ENCODE results near the gene FGD6. TPM values are rescaled to one million over a fixed set of nuclear protein-coding genes. Genes with fewer than 3 reads are reported as not detected.

The FGD6 gene
- total RNA-seq, 1 experiment from 2014 or later, result 18.2 TPM

DNA sequence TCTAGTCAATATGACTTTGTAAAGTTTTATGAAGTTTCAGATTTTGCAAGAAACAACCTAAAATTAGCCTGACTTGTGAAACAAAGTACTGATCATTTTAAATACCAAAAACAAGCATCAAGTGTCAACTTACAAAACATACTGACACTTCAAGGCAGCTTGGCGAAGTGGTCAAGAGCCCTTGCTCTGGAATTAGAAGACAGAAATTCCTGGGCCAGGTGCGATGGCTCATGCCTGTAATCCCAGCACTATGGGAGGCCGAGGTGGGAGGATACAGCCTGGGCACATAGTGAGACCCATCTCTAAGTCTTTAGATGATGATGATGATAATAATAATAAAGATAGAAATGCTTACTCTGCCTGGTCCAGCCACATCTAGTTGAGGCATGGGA lies 98.5 kb downstream of the FGD6 start:
- no peak for ATAC-seq
- peak overlapping the region; percentile 15; the same call in 1 of the 2 replicates for H3K9ac ChIP-seq (ENCODE audit: low read length)
- H3K36me3 ChIP-seq (ENCODE audit: control insufficient read depth in 1 of 2, insufficient read depth in 2 of 2, low read length in 2 of 2), result no peaks in the 10 kb centered on the region
- peak overlapping the region; percentile 56 for H3K4me2 ChIP-seq (ENCODE audit: low read length)
- intact Hi-C loops (cut with micrococcal nuclease), result loop anchor here (5.0 to 10.0 kb wide), 2 partner anchors 84 to 574 kb away; no protein-coding TSS in a partner anchor
- H3K9me3 ChIP-seq (ENCODE audit: control insufficient read depth in 1 of 2, insufficient read depth in 1 of 2, low read depth in 1 of 2, low read length in 2 of 2), result no peaks in the 10 kb centered on the region
- no peak overlapping the region for H3K27ac ChIP-seq (ENCODE audit: low read depth, low read length)
- RAD21 ChIA-PET (ENCODE audit: low non-redundant PET in 1 of 2, low total read pairs in 2 of 2, uncharacterized antibody in 2 of 2, unreplicated experiment in 2 of 2), result no interaction called here
- CTCF ChIA-PET, result interaction anchor here (1.8 kb wide), 1 partner anchor 416 kb away, joined by 5 read pairs; no protein-coding TSS in a partner anchor
- H2AFZ ChIP-seq (ENCODE audit: low read depth, low read length, poor library complexity, severe bottlenecking), result no peak overlapping the region
- no peak overlapping the region for H3K4me3 ChIP-seq (replicated peaks in 1 of 2; ENCODE audit: low read depth in 1 of 2, low read length in 2 of 2)
- no TSS peak for BruUV-seq (replicated peaks)
- TF ChIP-seq YY1 (IDR thresholded peaks at IDR 0.05; ENCODE audit: extremely low read depth, insufficient replicate concordance, low read depth, low read length), result no peak
- TF ChIP-seq JUND (IDR thresholded peaks at IDR 0.05), result 0 out of 2 replicates have a peak, but pooled peaks have one; percentile 6
- H3K4me1 ChIP-seq (ENCODE audit: control insufficient read depth in 1 of 2, insufficient read depth in 2 of 2, low read length in 2 of 2), result peaks cover 9 to 49% of the 10 kb centered on the region in 2 experiments
- POLR2A ChIA-PET, result interaction anchor here (1.7 kb wide), 1 partner anchor 99 kb away, joined by 4 read pairs; the partner anchor contains the start of genes FGD6 and VEZT
- H3K9me2 ChIP-seq (ENCODE audit: insufficient read depth), result no peaks in the 10 kb centered on the region
- DNase-seq (ENCODE audit: low read depth, low spot score), result no peak
- no peaks in the 10 kb centered on the region for H3K79me2 ChIP-seq (ENCODE audit: insufficient read depth, low read length)
- H3K27me3 ChIP-seq (ENCODE audit: insufficient read depth, low read length), result no peaks in the 10 kb centered on the region
- no peaks in the 10 kb centered on the region for H4K20me1 ChIP-seq (ENCODE audit: insufficient read depth)

DNA sequence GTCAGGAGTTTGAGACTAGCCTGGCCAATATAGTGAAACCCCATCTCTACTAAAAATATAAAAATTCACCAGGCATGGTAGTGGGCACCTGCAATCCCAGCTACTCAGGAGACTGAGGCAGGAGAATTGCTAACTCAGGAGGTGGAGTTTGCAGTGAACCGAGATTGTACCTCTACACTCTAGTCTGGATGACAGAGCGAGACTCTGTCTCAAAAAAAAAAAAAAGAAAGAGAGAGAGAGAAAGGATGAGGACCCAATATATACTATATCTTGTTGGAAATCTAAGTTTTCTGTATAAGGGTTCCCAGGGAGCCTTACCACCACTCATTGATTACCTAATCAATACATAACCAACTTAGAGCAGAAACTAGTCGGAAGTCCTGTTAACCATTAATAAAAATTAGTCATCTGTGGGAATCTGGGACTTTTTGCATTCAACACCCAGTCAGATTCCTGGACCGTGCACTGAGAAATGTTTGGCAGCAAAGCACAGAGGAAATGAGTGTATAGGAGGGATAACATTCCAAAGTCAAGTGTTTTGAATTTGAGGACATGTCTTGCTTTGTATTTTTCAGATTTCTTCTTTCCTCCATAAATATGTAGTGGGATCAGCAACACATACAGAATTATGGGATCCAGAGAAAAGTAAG lies 99.0 kb downstream of the FGD6 start:
- BruUV-seq (replicated peaks), result no TSS peak
- no peaks in the 10 kb centered on the region for H3K27me3 ChIP-seq (ENCODE audit: insufficient read depth, low read length)
- H3K9me2 ChIP-seq (ENCODE audit: insufficient read depth), result no peaks in the 10 kb centered on the region
- TF ChIP-seq RAD21 (IDR thresholded peaks at IDR 0.05; ENCODE audit: low read depth), result 0 out of 2 replicates have a peak, but pooled peaks have one; percentile 18
- TF ChIP-seq SP1 (IDR thresholded peaks at IDR 0.05; ENCODE audit: low read depth), result peak; percentile 43; the same call in 1 of the 2 replicates
- TF ChIP-seq, protein P1, sequence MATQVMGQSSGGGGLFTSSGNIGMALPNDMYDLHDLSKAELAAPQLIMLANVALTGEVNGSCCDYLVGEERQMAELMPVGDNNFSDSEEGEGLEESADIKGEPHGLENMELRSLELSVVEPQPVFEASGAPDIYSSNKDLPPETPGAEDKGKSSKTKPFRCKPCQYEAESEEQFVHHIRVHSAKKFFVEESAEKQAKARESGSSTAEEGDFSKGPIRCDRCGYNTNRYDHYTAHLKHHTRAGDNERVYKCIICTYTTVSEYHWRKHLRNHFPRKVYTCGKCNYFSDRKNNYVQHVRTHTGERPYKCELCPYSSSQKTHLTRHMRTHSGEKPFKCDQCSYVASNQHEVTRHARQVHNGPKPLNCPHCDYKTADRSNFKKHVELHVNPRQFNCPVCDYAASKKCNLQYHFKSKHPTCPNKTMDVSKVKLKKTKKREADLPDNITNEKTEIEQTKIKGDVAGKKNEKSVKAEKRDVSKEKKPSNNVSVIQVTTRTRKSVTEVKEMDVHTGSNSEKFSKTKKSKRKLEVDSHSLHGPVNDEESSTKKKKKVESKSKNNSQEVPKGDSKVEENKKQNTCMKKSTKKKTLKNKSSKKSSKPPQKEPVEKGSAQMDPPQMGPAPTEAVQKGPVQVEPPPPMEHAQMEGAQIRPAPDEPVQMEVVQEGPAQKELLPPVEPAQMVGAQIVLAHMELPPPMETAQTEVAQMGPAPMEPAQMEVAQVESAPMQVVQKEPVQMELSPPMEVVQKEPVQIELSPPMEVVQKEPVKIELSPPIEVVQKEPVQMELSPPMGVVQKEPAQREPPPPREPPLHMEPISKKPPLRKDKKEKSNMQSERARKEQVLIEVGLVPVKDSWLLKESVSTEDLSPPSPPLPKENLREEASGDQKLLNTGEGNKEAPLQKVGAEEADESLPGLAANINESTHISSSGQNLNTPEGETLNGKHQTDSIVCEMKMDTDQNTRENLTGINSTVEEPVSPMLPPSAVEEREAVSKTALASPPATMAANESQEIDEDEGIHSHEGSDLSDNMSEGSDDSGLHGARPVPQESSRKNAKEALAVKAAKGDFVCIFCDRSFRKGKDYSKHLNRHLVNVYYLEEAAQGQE (IDR thresholded peaks at IDR 0.05; ENCODE audit: low read depth), result no peak
- TF ChIP-seq FOSL1 (IDR thresholded peaks at IDR 0.05; ENCODE audit: low read depth), result peak; percentile 52
- no peak for TF ChIP-seq TCF7L2 (IDR thresholded peaks at IDR 0.05; ENCODE audit: borderline replicate concordance, extremely low read depth, insufficient read depth, insufficient read length)
- DNase-seq (ENCODE audit: low read depth, low spot score) (no peak), ATAC-seq (peak; percentile 25; the same call in 1 of the 2 replicates)
- intact Hi-C loops (cut with micrococcal nuclease), result loop anchor here (5.0 to 10.0 kb wide), 2 partner anchors 84 to 573 kb away; no protein-coding TSS in a partner anchor
- H3K4me1 ChIP-seq (ENCODE audit: control insufficient read depth in 1 of 2, insufficient read depth in 2 of 2, low read length in 2 of 2), result peaks cover 9 to 49% of the 10 kb centered on the region in 2 experiments
- no peak overlapping the region for H3K4me3 ChIP-seq (replicated peaks in 1 of 2; ENCODE audit: low read depth in 1 of 2, low read length in 2 of 2)
- CTCF ChIA-PET, result interaction anchor here (1.6 to 2.5 kb wide), 6 partner anchors 9 to 416 kb away, joined by 4 to 38 read pairs (median 10); partner anchors contain the start of genes FGD6 and VEZT
- no peaks in the 10 kb centered on the region for H3K36me3 ChIP-seq (ENCODE audit: control insufficient read depth in 1 of 2, insufficient read depth in 2 of 2, low read length in 2 of 2)
- H2AFZ ChIP-seq (ENCODE audit: low read depth, low read length, poor library complexity, severe bottlenecking), result no peak overlapping the region
- no peaks in the 10 kb centered on the region for H4K20me1 ChIP-seq (ENCODE audit: insufficient read depth)
- H3K4me2 ChIP-seq (ENCODE audit: low read length), result peak overlapping the region; percentile 56
- H3K9me3 ChIP-seq (ENCODE audit: control insufficient read depth in 1 of 2, insufficient read depth in 1 of 2, low read depth in 1 of 2, low read length in 2 of 2), result no peaks in the 10 kb centered on the region
- RAD21 ChIA-PET (ENCODE audit: low non-redundant PET in 1 of 2, low total read pairs in 2 of 2, uncharacterized antibody in 2 of 2, unreplicated experiment in 2 of 2), result interaction anchor here in 1 of 2 experiments (1.5 to 1.8 kb wide), 3 partner anchors 99 to 416 kb away, joined by 11 to 19 read pairs (median 12); partner anchors contain the start of genes FGD6 and VEZT
- H3K79me2 ChIP-seq (ENCODE audit: insufficient read depth, low read length), result no peaks in the 10 kb centered on the region
- H3K27ac ChIP-seq (ENCODE audit: low read depth, low read length), result no peak overlapping the region
- POLR2A ChIA-PET, result interaction anchor here (1.5 kb wide), 1 partner anchor 99 kb away, joined by 5 read pairs; the partner anchor contains the start of genes FGD6 and VEZT
- peak overlapping the region; percentile 15; the same call in 1 of the 2 replicates for H3K9ac ChIP-seq (ENCODE audit: low read length)
